ENCODE measurements around the gene SH2D1A.

Gene SH2D1A

DNA sequence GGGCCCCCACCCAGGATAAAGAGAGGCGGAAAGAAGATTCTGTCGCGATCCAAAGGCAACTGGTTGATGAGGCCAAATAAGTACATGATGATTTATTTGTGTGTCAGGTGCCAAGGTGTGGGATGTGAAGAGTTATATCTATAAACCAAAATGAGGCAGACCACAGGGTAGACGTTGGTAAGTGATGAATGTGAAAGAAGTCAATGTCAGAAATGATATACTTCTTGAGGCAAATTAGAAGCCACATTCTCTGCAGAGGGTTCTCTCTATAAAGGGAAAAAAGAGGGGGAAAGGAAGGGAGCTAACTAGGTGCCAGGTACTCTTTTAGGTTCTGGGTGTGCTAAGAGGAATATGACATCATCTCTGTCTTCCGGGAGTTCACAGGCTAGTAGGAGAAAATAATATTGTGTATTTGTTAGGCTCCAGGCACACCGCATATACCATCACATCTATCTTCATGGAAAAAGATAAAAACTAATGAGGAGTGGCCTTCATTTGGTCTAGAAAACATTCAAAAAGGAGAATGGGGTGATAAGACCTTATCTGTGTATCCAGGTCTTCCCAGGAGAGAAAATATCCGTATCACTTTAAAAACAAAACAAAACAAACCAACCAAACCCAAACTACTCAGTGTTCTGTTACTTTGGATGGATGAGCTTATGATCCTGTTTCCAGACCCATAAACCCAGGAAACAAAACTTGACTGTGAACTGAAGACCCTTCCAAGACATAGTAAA is 4.8 kb upstream of the SH2D1A start:
- Mint-ChIP-seq H3K9me3 (no peaks in the 10 kb centered on the region), H3K27me3 (ENCODE audit: low read depth) (no peaks in the 10 kb centered on the region), H3K27ac (no peak overlapping the region), H3K4me1 (no peaks in the 10 kb centered on the region), H3K4me3 (no peak overlapping the region), H3K36me3 (ENCODE audit: low read depth) (no peaks in the 10 kb centered on the region)
- TF ChIP-seq, protein P1, sequence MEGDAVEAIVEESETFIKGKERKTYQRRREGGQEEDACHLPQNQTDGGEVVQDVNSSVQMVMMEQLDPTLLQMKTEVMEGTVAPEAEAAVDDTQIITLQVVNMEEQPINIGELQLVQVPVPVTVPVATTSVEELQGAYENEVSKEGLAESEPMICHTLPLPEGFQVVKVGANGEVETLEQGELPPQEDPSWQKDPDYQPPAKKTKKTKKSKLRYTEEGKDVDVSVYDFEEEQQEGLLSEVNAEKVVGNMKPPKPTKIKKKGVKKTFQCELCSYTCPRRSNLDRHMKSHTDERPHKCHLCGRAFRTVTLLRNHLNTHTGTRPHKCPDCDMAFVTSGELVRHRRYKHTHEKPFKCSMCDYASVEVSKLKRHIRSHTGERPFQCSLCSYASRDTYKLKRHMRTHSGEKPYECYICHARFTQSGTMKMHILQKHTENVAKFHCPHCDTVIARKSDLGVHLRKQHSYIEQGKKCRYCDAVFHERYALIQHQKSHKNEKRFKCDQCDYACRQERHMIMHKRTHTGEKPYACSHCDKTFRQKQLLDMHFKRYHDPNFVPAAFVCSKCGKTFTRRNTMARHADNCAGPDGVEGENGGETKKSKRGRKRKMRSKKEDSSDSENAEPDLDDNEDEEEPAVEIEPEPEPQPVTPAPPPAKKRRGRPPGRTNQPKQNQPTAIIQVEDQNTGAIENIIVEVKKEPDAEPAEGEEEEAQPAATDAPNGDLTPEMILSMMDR (IDR thresholded peaks at IDR 0.05; ENCODE audit: unreplicated experiment in 3 of 3): no peak

DNA sequence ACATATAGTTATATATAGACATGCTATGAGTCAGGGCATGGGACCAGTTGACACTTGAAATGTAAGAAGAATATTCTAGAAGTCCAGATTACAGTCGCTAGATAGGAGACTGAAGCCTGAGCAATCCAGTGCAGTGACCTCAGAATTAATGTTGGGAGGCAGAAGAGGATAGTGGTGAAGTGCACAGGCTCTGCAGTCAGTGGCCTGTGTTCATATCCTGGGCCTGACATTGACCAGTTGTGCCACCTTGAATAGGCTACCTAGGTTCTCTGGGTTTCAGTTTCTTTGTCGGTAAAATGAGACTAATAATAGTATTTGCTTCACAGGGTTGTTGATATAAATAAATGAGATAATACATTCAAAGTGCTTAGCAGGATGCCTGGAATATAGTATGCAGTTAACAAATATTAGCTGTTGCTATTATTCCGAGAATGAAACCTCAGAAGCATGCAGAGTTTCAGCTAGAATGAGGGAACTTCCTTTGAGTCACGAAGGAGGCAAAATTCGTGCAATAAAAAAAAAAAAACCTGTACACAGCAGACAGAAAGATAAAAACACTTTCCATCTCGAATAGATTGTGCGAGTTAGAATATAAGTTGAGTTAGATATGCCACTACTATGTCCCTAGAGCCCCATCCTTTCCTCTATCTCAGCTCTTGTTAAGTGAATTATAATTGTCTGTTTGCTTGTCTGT is 4.0 kb upstream of the SH2D1A start:
- Mint-ChIP-seq H3K9me3 (no peaks in the 10 kb centered on the region), H3K4me3 (no peak overlapping the region), H3K4me1 (no peaks in the 10 kb centered on the region), H3K36me3 (ENCODE audit: low read depth) (no peaks in the 10 kb centered on the region), H3K27me3 (ENCODE audit: low read depth) (no peaks in the 10 kb centered on the region), H3K27ac (no peak overlapping the region)
- TF ChIP-seq, protein P1 (IDR thresholded peaks at IDR 0.05; ENCODE audit: unreplicated experiment in 3 of 3): no peak

DNA sequence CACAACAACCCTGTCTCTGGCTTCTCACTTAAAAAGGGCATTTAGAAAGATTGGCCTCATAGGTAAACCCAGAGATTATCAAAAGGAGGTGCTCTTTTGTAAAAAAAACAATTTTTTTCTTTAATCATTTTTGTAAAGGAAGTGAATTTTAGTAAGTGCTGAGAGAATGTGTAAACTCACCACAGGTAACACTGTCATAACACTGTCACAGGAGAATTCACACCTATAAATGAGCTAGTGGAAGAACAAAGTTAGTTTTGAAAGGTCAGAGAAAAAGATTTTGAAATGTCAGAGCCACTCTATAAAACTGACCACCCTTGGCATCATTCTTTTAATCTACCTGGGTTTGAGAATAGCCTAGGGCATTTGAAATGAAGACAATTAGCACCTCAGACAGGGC is 3.3 kb upstream of the SH2D1A start:
- Mint-ChIP-seq H3K4me3 (no peak overlapping the region), H3K9me3 (no peaks in the 10 kb centered on the region), H3K4me1 (no peaks in the 10 kb centered on the region), H3K27me3 (ENCODE audit: low read depth) (no peaks in the 10 kb centered on the region), H3K27ac (no peak overlapping the region), H3K36me3 (ENCODE audit: low read depth) (no peaks in the 10 kb centered on the region)
- TF ChIP-seq, protein P1 (IDR thresholded peaks at IDR 0.05; ENCODE audit: unreplicated experiment in 3 of 3): no peak

DNA sequence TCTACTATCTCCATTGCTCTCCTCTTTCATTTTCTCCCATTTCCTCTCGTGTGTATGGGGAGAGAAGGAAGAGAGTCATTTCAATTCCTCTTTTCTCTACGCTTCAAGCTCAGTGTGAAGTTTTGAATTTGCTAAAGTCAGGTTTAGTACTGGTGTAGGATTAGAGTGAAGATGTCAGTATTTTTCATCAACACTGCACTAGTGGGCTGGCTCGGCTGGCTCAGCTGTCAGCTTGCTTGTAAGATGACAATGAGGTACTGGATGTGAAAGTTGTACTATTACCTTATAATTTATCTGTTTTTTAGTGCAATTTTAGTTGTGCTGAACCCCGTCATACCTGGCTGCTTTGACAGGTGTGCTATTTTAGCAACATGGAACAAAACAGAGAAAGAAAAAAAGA is 2.1 kb upstream of the SH2D1A start:
- Mint-ChIP-seq H3K4me3 (no peak overlapping the region), H3K4me1 (no peaks in the 10 kb centered on the region), H3K27me3 (ENCODE audit: low read depth) (no peaks in the 10 kb centered on the region), H3K36me3 (ENCODE audit: low read depth) (no peaks in the 10 kb centered on the region), H3K27ac (no peak overlapping the region), H3K9me3 (no peaks in the 10 kb centered on the region)
- TF ChIP-seq, protein P1 (IDR thresholded peaks at IDR 0.05; ENCODE audit: unreplicated experiment in 3 of 3): no peak

DNA sequence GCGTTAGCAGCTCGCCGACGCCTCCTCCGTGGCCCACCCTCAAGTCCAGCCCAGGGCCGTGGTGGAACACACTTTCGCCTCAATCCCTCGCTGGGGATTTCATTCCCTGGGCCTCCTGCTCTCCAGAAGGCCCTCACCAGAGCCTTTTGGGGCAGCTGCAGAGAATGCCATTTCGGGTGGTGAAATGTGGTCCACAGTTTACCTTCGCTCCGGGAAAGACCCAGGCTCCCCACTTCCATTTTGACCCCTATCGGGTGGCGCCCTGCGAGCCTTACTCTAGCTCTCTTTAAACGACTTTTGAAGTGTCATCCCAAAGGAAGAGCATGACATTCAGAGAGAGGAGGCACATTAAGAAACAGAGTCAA is 496 bp downstream of the SH2D1A start:
- Mint-ChIP-seq H3K4me1 (no peaks in the 10 kb centered on the region), H3K9me3 (no peaks in the 10 kb centered on the region), H3K4me3 (no peak overlapping the region), H3K27me3 (ENCODE audit: low read depth) (no peaks in the 10 kb centered on the region), H3K27ac (no peak overlapping the region), H3K36me3 (ENCODE audit: low read depth) (no peaks in the 10 kb centered on the region)
- TF ChIP-seq, protein P1 (IDR thresholded peaks at IDR 0.05; ENCODE audit: unreplicated experiment in 3 of 3): no peak

DNA sequence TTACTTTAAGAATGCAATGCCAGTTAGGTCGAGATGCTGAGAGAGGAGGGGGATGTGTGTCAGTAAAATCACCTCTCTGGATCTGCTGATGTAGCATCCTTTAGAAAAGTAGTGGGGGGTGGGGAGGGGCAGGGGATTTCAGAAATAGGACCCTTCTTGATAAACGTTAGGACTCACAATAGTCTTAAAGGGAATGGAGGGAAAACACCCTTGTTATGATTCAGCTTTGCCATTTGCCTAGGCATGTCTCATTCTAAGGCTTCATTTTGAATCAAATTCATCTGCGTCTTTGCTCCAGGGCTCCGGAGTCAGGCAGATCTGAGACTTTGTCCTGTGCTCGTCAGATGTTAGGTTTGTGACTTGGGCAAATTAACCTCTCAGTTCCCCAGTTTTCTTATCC is 879 bp downstream of the SH2D1A start:
- no peaks in the 10 kb centered on the region for H3K36me3 Mint-ChIP-seq (ENCODE audit: low read depth)
- no peaks in the 10 kb centered on the region for H3K4me1 Mint-ChIP-seq
- TF ChIP-seq, protein P1 (IDR thresholded peaks at IDR 0.05; ENCODE audit: unreplicated experiment in 3 of 3): no peak
- no peak overlapping the region for H3K4me3 Mint-ChIP-seq
- no peaks in the 10 kb centered on the region for H3K27me3 Mint-ChIP-seq (ENCODE audit: low read depth)
- H3K27ac Mint-ChIP-seq: no peak overlapping the region
- H3K9me3 Mint-ChIP-seq: no peaks in the 10 kb centered on the region

Data from nephron (organoid).